ENCODE data around the gene NECAB3.
A peak's percentile ranks its signal among the peaks of the same experiment; 100 is the strongest.
"Not testable (repeated sequence)": the region's sequence is repeated elsewhere in the genome, so short reads cannot be mapped to it uniquely, and the experiment has no call there.

The NECAB3 gene

DNA sequence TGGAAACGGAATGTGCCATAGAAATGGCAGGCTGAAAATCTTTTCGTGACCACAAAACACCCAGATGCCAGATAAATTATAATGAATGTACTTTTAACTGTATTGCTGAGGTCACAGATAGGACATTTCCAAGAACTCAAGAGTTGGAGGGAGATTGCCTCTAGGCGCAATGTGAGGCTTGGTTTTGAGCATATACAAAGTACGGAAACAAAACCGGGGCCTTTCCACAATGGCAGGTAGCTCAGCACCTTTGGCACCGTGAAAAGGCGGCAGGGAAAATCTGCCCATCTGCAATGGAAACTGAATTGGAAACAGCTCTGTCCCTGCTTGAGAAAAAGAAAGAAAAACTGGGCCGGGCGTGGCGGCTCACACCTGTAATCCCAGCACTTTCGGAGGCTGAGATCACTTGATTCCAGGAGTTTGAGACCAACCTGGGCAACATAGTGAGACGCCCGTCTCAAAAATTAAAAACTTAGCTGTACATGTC is 22.6 kb downstream of the NECAB3 start:
- DNase-seq (ENCODE audit: low read depth, low spot score): no peak

DNA sequence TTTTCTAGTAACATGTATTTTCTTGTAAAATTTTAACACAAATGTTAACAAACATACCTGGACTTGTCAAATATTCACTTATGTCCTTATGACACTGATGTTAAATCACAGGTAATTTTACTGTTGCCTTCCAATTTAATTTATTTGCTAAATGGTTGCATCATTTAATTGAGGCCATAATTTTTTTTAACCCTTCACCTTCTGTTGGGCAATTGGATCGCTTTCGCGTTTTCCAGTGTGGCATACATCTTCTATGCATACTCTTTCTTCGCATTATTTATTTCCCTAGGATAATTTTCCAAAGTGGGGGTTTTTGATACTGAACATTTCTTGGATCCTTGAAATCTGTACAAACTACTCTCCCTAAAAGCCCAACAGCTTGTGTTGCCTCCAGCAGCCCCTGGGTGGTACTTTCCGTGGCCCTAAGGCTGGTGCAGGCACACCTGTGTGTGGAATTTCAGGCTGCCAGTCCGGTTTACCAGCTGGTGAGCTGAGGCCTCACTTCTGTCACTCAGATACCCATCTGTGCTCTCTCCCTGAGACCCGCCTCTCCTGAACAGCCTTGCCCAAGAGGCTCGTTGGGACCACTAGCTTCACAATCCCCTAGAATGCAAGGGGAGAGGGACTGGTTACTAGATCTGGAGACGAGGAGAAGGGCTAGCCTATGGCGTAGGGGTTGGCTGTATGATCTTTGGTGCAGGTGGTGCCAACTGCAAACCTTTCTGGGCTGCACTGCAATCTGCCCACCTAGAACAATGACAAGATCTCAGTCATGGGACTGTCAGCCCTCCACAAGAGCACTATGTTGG is 23.3 kb downstream of the NECAB3 start:
- DNase-seq (ENCODE audit: low read depth, low spot score): no peak

DNA sequence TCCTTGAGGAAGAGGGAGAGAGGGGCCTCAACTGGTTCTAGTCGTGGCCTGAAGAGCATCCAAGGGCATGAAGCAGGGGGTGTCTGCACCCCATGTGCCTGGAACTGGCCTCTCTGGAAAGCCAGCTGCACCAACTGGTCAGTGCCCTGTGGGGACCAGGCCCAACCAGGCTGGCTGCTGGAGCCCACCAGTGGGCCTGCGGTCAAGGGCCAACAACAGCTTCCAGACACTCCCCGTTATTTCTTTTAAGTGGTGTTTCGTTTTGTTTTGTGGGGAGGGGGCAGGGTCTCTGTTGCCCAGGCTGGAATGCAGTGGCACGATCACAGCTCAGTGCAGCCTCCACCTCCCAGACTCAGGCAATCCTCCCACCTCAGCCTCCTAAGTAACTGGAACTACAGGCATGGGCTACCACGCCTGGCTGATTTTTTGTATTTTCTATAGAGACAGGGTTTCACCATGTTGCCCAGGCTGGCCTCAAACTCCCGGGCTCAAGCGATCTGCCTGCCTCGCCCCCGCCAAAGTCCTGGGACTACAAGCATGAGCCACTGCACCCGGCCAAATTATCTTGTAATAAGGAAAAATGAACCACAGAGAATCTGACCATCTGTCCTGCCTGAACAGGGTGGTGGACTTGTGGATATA is 24.0 kb downstream of the NECAB3 start:
- DNase-seq (ENCODE audit: low read depth, low spot score): no peak

DNA sequence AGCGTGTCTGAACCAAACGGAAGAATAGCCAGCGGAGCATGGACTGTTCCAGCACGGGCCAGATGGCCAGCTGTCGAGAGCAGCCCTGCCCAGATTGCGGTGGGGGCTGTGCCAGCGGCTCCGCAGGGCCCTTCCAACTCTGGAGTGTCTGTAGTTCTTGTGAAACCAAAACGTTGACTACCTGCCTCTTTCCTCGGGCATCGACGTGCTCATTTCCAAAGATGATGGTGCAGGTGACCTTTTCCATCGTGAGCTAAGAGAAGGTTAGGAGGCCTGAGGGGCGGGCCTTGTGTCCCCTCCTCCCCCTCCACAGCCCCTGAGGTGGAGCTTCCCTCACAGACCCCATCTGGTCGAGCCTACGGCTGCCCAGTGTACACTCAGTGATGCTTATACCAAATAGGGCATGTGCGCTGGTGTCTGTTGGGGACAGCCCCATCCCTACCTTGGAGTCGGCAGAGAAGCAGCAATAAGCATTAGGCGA is 25.0 kb downstream of the NECAB3 start:
- no peak for DNase-seq (ENCODE audit: low read depth, low spot score)

DNA sequence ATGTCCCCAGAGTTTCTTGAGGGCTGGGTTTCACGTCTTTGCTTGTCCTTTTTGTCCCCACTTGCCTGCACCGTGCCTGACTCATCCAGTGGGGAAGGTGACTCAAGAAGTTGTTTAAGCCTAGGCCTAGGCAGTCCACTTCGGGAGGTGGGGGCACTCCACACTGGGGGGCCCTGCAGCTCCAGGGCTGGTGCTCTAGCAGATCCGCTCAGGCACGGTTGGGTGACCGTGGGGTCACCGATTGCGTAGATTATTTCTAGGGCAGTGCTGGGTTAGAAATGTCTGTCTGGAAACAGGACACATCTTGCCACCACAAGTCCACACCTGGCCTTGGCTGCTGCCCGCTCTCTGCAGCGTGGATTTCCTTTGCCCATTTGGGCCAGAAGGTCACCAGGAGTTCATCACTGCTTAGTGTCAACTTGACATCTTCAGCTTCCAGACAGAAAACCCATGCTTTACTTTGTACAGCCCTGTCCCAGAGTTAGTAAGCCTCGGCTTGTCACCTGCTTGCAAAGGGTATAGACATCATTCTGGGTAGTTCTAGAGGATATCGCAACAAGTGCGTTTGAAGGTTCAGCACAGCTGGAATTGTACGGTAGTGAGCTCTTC is 25.7 kb downstream of the NECAB3 start:
- no peak for DNase-seq (ENCODE audit: low read depth, low spot score)

DNA sequence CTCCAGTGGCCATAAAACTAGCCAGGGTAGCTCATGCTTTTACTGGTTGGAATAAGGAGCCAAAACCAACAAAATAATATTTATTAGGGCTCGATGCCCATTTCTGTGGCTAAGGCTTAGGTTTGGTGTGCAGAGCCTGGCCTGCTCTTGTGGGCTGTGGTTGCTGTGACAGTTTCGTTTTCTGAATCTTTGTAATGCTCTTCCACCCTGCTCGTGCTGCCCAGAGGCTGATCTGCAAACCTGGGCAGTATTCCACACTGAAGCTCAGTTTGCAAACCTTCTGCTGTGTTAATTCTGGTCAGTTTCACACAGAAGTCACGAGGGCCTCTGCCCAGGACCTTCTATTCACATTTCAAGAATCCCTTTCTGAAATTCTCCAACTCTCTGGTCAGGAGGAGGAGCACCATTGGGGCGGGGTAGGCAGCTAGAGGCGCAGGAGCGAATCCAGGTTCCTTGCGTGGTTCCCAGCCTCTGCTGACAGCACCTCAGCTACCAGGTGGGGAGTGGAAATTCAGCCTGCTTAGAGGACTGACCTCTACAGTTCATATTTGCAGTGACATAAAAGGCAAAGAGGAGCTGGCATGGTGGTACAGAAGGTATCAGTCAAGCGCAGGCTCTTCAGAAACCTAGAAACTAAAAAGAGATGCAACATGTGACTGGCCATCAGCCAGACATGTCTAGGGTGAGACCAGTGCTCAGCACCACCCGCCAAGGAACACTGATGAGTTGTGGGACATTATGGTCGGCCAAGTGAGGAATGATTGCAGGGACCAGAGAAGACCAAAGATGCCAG is 26.4 kb downstream of the NECAB3 start:
- DNase-seq (ENCODE audit: low read depth, low spot score): peak; percentile 72

DNA sequence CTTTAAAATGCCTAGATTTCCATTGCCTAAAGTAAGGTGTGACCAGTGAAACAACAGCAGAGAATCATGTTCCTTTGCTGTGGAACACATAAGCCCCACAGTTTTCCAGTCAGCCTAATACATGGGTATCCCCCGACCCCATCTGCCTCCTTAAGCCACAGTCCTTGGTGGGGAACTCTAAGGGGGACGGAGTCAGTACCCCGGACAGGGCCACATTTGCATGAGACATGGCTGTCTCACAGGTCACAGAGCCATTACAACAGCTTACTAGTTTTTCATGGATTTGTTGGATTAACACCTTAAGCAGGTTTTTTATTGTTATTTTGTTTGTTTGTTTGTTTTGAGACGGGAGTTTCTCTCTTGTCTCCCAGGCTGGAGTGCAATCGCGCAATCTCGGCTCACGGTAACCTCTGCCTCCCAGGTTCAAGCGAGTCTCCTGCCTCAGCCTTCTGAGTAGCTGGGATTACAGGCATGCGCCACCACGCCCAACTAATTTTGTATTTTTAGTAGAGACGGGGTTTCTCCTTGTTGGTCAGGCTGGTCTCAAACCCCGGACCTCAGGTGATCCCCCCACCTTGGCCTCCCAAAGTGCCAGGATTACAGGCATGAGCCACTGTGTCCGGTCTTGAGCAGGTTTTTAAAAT is 27.1 kb downstream of the NECAB3 start:
- DNase-seq (ENCODE audit: low read depth, low spot score): not testable (repeated sequence)

DNA sequence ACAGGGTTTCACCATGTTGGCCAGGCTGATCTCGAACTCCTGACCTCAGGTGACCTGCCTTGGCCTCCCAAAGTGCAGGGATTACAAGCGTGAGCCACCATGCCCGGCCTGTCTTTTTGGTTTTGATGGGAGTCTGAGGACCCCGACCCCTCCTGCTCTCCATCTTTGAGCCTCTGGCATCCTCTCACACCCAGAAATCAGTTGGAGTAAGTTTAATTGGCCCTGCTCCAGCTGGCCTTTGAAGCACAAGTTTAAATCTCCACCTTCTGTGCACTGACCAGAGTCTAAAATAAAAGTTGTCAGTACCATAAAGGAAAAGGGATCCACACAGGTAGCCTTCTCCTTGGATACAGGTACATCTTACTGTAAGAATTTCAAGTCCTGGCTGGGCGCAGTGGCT is 28.0 kb downstream of the NECAB3 start:
- DNase-seq (ENCODE audit: low read depth, low spot score): no peak

DNA sequence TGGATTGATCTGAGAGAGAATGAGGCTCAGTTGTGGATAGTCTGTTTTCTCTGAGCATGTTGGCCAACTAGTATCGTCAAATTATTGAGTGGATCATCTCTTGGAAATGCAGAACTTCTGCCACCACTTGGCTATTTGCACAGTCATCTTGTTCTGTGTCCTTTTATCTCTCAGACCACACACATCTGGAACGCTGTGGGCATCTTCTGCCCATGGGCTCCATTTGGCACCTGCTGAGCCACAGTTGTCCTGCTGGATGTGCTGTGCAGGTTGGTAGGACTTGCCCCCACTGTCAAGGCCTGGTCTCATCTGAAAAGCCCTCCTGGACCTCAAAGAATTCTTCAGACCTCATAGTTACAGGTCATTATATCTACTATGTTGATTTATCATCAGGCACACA is 28.8 kb downstream of the NECAB3 start:
- no peak for DNase-seq (ENCODE audit: low read depth, low spot score)

DNA sequence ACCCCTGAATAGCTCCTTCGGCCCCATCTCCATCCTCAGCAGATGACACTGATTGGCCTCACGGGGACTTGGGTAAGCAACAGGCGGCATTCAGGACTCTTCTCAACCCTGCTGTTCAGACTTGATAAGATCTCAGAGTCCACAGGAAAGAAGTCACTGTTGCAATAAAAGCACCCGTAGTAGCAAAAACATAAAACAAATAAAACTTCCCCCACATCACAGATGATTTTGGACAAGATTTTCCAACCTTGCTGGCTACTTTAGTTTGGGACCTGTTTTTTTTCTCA is 29.2 kb downstream of the NECAB3 start:
- no peak for DNase-seq (ENCODE audit: low read depth, low spot score)

DNA sequence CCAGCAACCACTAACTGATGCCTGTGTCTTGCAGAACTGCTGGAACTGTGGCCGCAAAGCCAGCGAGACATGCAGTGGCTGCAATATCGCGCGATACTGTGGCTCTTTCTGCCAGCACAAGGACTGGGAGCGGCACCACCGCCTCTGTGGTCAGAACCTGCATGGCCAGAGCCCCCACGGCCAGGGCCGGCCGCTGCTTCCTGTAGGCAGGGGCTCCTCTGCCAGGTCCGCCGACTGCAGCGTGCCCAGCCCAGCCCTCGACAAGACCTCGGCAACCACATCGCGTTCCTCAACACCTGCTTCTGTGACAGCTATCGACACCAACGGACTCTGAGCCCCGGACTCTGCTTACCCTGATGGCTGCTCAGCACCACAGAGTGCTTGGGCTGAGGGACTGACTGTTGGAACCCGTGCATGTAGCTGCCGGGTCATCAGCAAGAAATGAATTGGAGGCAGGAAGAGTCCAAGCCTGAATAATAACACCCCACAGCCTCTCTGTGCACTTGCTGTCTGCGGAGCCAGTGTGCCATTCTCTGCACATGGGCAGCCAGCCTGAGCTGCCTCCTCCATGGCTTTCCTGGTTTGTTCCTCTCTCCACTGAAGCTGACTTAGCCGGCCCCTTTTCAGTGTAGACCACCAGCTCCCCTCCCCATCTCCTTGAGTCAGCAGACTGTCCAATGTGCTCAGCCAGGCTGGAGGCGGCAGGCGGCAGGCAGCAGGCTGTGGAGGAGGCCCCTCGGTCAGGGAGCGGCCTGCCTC is 29.7 kb downstream of the NECAB3 start:
- DNase-seq (ENCODE audit: low read depth, low spot score): no peak

DNA sequence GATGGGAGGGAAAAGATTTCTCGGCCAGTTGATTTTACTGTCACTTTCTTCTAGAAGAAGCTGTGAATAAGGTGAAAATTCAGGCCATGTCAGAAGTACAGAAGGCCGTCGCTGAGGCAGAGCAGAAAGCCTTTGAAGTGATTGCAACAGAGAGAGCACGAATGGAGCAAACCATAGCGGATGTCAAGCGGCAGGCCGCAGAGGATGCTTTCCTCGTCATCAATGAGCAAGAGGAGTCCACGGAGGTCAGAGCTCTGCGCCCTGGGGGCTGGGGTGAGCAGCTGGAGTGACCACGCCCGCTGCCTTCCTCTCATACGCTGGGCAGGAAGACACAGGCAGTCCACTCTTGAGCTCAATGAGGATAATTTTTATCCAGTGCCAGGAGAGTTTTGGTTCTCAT is 33.9 kb downstream of the NECAB3 start:
- no peak for DNase-seq (ENCODE audit: low read depth, low spot score)

DNA sequence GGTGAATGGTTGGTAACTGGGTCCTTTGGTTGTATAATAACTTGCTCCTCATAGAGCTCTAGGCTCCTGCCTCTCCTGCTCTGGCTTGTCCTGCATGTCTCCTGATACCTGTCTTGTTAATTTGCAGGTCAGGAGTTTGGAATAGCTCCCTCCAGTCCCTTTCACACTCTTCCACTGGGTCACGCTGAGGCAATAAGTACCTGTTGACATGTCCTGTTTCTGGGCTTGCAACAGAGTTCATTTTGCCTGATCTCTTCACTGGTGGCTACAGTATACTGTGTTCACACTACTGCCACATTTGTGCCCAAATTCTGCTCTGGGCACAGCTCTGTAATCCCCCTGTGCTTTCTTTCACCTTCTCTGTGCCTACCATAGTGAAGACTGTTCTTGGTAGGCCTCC is 37.5 kb downstream of the NECAB3 start:
- no peak for DNase-seq (ENCODE audit: low read depth, low spot score)

DNA sequence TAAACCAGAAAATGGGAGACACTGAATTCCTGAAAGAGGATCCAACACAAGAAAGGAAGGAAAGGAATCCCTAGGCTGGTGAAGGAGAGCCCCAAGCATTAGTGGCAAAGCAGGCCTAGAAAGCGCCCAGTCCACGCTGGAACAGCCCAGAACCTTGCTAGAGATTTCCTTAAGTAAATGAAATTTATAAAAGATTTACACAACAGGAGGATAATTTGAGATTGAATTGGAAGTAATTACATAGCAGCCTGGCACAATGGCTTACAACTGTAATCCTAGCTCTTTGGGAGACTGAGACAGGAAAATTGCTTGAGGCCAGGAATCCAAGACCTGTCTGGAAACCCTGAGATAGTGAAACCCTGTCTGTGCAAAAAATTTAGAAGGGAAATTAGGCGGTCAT is 38.9 kb downstream of the NECAB3 start:
- no peak for DNase-seq (ENCODE audit: low read depth, low spot score)

DNA sequence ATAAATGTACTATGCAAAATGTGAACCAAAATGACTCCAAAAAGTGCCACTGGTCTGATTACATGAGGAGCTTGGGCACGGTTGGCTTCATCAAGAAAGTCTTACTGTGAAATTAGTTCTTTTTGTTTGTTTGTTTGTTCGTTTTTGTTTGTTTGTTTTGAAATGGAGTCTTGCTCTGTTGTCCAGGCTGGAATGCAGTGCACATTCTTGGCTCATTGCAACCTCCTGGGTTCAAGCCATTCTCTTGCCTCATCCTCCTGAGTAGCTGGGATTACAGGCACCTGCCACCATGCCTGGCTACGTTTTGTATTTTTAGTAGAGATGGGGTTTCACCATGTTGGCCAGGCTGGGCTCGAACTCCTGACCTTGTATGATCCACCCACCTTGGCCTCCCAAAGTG is 42.3 kb downstream of the NECAB3 start:
- DNase-seq (ENCODE audit: low read depth, low spot score): not testable (repeated sequence)

DNA sequence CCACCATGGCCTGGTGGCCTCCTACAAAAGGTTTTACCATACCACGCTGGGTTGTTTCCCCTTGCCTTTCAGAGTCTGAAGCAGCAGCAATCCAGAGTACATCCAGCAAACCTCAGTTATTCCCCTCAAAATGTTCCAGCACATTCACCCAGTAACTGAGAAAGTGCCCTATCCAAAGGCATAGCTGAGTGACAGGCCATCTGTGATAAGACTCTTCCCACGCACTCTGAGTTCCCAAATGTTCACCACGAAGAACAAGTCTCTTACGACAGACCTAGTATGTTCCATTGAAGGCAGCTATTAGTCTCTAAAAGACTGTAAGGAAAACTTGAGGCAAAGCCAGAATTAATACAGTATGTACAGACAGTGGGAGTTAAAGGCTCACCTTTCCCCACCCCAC is 43.7 kb downstream of the NECAB3 start:
- no peak for DNase-seq (ENCODE audit: low read depth, low spot score)

DNA sequence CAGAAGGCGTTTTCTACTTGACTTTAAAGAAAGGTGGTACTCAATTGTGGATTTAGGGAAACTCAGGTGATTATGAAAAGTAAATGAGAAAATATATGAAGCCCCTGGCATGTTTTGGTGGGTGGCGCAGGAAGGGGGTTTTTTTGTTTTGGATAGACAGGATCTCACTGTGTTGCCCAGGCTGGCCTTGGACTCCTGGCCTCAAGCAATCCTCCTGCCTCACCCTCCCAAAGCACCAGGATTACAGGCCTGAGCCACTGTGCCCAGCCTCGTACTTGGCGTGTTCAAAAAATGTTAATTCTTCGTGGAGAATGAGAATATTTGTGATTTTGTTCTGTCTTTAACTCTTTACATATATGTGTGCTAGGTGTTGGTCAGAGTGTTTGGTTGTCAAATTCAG is 44.2 kb downstream of the NECAB3 start:
- DNase-seq (ENCODE audit: low read depth, low spot score): no peak

DNA sequence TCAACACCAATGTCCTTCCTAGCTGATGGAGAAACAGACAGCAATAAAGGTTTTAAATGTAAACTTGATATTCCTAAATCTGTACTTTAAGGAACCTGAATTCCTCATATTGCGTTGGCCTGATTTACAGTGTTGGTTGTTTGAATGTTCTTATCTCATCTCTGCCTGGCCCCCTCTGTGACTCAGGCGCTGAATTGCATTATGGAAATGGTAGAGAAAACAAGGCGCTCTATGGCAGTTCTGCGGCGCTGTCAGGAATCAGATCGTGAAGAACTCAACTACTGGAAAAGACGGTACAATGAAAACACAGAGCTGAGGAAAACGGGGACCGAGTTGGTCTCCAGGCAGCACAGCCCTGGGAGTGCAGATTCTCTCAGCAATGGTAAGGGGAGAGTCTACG is 44.7 kb downstream of the NECAB3 start:
- DNase-seq (ENCODE audit: low read depth, low spot score): no peak

DNA sequence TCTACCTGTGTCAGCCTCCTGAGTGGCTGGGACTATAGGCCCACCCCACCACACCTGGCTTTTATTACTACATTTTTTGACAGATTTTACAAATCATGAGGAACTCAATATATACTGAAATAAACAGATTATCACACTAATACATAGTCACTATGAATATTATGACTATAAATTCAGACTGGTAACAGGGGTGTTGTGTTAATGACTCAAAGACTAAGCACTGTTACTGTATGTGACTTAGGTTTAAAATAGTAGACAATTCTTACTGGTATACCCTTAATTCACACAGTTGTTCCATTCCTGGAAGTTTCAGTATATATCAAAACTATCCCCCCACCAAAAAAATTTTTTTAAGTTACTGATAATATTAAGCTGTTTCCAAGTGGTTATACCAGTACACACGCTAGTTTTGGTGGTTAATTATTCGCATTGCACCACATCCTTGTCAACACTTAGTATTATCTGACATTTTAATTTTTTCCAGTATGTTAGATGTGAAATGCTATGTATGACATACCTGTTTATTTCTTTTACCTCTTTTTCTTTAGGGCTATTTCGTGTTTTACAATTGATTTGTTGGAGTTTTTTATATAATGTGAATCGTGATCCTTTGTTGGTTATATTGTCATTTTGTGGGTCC is 46.5 kb downstream of the NECAB3 start:
- no peak for DNase-seq (ENCODE audit: low read depth, low spot score)

DNA sequence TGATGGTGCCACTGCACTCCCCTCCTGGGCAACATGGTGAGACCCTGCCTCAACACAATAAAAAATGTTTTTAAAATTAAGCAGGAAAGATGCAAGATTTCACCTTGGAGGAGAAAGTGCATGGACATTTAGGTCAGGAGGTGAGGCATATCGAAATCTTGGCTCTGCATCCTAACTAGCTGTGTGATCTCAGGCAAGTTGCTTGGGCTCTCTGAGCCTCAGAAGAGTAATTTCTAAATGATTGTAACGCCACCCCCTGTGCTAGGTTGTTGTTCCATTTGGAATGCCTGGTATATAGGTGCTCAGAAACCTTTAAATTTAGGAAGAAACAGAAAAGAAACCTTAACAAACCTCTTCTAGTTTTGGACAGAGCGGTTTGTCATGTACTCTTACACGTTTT is 48.0 kb downstream of the NECAB3 start:
- DNase-seq (ENCODE audit: low read depth, low spot score): no peak
